Astrocyte of the cerebellum (primary cell): ENCODE results near the gene GNG12.

Experiments used
- DNase-seq: peaks from one replicate; pipeline ENCODE4 v3.0.0-alpha.2; 2011; ENCODE audit warnings: low read depth
- H3K4me3 ChIP-seq: 2 replicates; pipeline ENCODE4 v1.5.1; 2011; ENCODE audit warnings: mild to moderate bottlenecking, low read depth, low read length, moderate library complexity
- in situ Hi-C: cut with HindIII; loops from 2 replicates; pipeline ENCODE4 v1.10.0; 2017; ENCODE audit warnings: low sequenced_read_pairs
- TF ChIP-seq, protein P1 (sequence below): IDR thresholded peaks from 2 replicates; pipeline ENCODE4 v1.5.1; 2012; ENCODE audit warnings: low read length, low read depth, moderate library complexity, mild to moderate bottlenecking; ENCODE audit errors: missing control alignments

Gene GNG12

DNA sequence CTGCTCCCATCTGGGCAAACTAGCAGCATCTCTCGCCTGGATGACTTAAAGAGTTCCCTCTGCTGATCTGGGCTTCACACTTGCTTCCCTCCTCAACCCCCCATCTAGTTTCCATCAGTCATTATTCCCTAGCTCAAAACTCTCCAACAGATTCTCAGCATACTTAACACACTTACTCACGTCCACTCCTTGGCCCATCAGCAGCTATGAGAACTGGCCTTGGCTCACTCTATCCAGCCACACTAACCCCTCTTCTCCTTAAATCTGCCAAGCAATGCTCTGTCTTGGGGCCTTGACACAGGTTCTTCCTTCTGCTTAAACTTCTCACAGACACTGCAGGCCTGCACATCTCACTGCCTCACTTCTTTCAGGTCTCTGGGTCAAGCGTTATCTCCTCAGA is 41.6 kb downstream of the GNG12 start:
- no peak overlapping the region for H3K4me3 ChIP-seq
- DNase-seq, result peak; percentile 85
- TF ChIP-seq, protein P1, sequence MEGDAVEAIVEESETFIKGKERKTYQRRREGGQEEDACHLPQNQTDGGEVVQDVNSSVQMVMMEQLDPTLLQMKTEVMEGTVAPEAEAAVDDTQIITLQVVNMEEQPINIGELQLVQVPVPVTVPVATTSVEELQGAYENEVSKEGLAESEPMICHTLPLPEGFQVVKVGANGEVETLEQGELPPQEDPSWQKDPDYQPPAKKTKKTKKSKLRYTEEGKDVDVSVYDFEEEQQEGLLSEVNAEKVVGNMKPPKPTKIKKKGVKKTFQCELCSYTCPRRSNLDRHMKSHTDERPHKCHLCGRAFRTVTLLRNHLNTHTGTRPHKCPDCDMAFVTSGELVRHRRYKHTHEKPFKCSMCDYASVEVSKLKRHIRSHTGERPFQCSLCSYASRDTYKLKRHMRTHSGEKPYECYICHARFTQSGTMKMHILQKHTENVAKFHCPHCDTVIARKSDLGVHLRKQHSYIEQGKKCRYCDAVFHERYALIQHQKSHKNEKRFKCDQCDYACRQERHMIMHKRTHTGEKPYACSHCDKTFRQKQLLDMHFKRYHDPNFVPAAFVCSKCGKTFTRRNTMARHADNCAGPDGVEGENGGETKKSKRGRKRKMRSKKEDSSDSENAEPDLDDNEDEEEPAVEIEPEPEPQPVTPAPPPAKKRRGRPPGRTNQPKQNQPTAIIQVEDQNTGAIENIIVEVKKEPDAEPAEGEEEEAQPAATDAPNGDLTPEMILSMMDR, result no peak
- in situ Hi-C loops, result no loop called here

DNA sequence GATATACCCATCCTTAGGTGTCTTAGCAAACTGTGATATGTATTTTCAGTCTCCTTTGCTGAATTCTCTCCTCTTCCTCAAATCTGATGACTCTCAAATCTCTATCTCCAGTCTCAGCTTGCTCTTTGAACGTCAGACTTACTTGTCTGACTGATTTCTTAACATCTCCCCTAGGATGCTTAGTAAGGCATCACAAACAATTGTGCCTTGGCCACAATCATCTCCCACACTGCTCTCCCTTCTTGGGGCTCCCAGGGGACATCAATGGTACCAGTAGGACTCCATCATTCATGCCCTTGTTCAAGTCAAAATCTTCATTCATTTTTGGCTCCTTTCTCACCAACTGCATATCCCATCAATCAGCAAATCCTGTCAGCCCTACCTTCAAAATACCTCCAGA is 42.0 kb downstream of the GNG12 start:
- DNase-seq, result no peak
- no peak overlapping the region for H3K4me3 ChIP-seq
- TF ChIP-seq, protein P1, result no peak
- in situ Hi-C loops, result no loop called here

DNA sequence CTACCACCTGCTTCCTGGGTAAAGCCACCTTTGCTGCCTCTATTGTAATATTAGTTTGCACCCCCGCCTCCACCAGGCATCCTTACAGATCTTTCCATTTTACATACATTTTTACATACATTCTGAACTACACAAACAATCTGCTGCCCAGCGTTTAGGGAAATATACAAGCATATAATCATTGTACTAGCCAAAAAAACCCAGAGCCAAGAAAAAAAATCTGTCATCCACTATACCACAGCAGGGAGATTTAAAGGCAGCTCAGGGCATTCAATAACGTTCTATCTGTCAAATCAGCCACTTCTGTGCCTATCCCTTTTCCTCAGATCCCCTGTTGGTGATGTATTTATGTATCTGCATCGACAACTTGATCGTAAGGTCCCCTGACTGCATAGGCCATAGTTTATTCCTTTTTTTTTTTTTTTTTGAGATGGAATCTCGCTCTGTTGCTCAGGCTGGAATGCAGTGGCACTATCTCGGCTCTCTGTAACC is 43.0 kb downstream of the GNG12 start:
- no peak for DNase-seq
- TF ChIP-seq, protein P1, result no peak
- in situ Hi-C loops, result no loop called here
- no peak overlapping the region for H3K4me3 ChIP-seq

DNA sequence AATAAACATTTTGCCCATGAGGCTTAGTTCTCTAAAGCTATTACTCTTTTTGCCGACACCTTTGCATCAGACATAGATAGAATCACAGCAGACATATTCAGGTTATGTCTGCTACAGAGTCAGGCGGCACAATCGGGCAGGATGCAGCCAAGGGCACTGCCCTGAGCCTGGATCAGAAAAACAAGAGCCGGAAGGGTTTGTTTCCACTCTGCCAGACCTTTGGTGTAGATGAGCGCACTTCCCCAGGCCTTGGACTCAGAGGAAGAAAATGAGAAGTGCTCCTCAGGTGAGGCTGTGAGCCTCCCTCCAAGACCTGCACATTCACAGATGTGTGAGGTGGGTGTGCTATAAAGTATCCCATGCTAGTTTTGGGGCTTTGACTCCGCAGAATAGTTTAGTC is 43.7 kb downstream of the GNG12 start:
- in situ Hi-C loops, result no loop called here
- TF ChIP-seq, protein P1, result no peak
- DNase-seq, result no peak
- no peak overlapping the region for H3K4me3 ChIP-seq

DNA sequence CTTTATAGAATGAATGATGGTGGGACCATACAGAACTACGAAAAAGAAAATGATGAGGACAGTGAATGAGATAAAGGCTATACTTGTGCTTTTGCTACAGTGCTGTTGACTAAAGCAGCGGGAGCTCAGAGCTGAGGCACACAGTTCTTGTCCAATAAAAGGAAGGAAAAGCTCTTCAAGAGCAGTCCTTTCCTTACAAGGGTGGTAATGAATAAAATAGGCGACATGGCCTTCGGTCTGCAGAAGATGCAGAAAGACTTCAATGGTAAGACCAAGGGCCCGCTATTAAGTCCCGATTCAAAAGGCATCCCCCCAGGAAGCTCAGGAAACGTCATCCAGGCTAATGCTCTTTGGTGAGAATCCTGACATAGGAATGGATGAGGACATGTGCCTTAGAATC is 44.4 kb downstream of the GNG12 start:
- in situ Hi-C loops, result no loop called here
- TF ChIP-seq, protein P1, result no peak
- no peak for DNase-seq
- no peak overlapping the region for H3K4me3 ChIP-seq

DNA sequence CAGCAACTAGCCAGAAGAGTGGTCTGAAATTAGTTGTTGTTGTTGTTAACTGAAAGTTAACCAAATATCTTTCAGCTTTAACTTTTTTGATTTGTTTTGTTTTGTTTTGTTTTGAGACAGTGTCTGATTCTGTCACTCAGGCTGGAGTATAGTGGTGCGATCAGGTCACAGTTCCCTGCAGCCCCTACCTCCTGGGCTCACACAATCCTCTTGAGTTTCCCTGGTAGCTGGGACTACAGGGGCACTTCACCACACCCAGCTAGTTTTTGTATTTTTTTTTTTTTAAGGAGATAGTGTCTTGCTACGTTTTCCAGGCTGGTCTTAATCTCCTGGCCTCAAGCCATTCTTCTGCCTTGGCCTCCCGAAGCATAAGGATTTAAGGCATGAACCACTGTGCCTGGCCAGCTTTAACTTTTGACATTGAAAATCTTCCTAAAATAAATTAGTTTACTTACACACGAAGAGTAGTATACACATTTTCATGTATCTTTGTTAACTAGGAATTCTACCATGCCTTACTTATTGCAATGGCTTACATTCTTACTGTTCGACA is 45.0 kb downstream of the GNG12 start:
- no peak overlapping the region for H3K4me3 ChIP-seq
- DNase-seq, result no peak
- TF ChIP-seq, protein P1, result no peak
- in situ Hi-C loops, result no loop called here
